Stimulated activated CD8-positive, alpha-beta memory T cell treated with anti-CD3 and anti-CD28 coated beads, Interleukin-2, amount 100 ng/mL, for 1 hour (primary cell): Measurements from ENCODE around the gene TEAD4.

ENCODE experiments used
- DNase-seq, 2 donors: peaks; one replicate each; pipeline ENCODE4 v3.0.0-alpha.2; 2020; ENCODE audit warnings: low read depth in 2 of 2

Gene TEAD4

DNA sequence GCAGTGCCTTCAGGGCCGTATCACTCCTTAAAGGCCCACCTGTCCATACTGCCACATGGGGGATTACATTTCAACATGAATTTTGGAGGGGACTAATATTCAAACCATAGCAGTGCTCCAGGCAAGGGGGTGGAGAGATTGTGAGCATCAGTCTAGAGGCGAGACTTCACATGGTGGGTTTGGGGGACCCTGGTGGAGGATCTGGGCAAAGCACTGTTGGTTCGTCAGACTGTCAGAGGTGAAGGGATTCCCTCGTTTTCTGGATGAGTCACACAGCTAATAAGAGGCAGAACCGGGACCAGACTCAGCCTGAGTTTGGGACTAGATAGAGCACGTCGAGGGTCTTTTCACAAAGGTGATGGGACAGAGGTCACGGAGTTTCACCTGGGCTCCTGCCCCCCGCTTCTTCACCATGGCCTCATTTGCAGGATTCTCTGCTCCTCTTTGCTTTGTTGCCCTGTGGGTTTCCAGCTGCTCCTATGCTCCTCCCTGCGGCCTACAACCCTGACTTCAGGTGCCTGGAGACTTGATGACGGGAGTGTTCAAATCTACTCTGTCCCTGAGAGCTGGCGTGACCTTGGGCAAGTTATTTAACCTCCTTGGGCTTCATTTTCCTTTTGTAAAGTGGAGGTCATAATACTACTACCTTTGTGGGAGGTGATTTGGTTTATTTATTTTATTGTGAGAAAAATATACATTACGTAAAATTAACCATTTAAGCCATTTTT is 41.5 kb downstream of the TEAD4 start:
- no peak for DNase-seq

DNA sequence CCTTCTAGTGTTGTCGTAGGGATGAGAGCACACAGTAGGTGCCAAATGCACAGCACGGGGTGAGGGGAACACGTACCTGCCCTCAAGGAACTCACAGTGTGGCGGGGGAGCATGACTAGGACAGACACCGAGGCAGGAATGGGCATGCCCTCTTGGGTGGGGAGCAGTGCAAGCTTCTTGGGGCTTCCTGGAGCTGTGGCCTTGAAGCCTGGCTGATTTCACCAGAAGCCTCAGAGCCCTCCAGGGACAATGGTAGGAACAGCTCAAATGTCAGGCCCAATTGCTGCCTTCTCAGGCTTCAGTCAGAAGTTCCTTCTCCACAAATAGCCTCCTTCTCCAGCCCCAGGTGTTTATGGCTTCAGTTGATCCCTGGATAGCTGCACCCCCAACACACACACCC is 43.4 kb downstream of the TEAD4 start:
- no peak for DNase-seq

DNA sequence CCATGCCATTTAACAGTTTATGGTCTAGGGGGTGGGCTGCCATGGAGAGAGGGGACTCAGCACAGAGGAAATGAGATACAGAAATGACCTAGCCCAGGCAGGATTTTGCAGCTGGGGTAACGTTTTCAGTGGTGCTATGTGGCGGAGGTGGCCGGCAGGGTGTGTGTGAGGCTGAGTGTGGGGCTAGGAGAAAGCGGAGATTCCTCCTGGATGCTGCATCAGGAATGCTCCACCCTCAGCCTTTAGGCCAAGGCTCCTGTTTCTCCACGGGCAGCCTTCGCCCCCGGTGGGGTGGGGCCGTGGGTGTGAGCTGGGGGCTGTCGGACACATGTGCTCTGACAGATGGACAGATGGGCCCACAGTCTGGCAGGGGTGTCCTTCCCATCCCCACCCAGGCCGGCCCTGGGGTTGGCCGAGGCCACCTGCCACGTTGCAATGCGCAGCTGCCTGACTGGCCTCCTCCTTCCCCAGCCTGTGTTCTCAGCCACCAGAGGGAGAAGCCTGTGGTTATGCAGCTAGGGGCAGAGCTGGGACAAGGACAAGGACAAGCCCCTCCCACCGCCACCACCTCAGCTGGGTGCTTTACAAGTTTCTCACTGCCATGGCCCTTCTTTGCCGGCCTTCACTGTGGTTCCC is 44.3 kb downstream of the TEAD4 start:
- DNase-seq, result no peak

DNA sequence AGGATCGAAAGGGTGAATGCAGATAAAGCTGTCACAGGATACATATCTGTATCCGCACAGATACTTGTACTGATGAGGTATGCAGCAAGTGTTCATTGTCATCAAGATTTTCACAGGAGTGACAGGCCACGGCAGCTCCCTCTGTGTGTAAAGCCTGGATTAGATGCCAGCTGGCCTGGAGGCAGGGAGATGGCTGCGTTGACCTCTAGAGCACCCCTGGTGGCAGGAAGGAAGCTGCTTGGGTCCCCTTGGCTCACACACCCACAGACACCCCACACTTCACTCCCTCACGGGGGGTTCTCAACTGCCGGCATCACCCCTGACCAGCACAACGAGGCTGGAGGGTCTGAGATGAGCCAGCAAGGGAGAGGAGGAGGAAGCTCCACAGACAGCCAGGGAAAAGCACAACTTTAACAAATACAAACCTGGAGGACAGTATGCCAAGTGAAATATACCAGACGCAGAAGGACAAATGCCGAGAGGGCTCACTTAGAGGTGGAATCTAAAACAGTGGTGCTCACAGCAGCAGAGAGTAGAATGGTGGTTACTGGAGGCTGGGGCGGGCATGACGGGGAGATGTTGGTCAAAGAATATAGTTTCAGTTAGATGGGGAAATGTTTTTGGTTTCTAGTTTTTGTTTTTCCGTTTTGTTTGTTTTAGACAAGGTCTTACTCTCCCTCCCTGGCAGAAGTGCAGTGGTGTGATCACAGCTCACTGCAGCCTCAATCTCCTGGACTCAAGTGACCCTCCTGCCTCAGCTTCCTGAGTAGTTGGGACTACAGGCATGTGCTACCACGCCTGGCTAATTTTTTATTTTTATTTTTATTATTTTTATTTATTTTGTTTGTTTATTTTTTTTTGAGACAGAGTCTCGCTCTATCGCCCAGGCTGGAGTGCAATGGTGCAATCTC is 45.7 kb downstream of the TEAD4 start:
- DNase-seq, result no peak

DNA sequence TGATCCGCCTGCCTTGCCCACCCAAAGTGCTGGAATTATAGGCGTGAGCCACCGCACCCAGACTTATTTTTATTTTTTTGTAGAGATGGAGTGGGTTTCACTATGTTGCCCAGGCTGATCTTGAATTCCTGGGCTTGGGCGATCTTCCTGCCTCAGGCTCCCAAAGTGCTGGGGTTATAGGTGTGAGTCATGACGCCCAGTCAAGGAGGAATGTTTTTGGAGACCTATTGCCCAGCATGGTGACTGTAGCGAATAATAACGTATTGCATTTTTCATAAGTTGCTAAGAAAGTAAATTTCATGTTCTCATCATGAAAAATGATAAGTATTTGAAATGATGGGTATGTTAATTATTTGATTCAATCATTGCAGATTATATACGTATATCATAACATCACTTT is 46.5 kb downstream of the TEAD4 start:
- DNase-seq, result no peak

DNA sequence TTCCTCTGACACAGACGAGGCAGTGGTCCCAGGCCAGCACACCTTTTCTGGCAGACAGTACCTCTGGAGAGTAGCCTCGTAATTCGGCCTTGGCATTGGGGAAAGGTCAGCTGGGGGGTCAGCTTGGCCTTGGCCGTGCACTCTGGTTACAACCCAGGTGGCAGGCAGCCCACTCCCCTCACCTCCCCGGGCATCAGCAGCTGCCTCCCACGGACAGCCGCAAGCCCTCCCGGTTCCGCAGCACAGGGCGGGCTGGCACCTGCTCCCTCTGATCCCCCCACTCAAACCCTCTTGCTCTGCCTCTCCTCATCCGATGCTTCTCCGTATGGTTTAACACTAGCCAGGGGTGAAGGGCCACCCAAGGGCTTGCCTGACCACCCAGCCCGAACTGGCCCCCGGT is 50.6 kb downstream of the TEAD4 start:
- no peak for DNase-seq

DNA sequence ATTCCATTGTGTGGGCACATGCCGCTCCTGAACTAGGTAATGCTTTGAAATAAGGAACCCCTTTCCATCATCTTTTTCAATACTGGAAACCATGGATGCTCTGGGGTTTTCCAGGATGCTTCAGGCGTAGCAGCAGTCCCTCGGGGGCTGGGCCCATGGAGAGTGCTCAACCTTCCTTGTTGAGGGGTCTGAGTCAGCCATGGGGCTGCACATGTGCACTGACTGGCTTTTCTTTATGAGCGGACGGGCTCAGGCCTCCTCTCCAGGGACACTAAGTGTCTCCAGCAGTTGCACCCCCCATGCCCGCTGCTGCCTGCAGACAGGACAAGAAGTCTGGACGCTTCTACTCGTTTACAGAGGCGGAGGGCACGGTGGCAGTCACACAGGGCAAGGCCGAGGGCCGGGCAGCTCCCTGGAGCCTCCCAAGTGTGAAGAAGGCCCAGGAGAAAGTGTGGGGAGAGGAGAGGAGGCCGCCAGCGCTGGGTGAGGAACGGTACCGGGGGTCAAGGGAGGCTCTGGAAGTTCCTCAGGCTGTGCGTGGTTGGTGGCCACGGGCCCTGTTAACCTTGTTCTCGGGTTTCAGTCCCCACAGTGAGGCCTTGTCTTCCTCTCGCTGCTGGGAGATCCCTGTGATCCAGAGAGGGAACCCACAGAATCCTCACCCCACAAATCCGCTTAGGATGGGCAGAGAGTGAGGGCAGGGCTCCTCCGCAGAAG is 51.2 kb downstream of the TEAD4 start:
- DNase-seq, result no peak

DNA sequence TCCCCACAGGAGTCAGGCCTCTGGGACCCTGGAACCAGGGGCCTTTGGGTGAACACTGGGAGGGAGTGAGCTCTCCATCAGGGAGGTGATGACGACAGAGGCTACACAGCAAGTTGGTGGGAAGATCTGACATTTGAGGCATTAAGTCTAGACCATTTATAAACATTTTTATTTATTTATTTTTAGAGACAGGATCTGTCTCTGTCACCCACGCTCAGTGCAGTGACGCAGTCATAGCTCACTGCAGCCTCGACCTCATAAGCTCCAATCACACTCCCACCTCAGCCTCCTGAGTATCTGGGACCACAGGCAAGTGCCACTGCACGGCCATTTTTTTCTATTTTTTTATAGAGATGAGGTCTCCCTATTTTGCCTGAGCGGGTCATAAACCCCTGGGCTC is 53.6 kb downstream of the TEAD4 start:
- no peak for DNase-seq

DNA sequence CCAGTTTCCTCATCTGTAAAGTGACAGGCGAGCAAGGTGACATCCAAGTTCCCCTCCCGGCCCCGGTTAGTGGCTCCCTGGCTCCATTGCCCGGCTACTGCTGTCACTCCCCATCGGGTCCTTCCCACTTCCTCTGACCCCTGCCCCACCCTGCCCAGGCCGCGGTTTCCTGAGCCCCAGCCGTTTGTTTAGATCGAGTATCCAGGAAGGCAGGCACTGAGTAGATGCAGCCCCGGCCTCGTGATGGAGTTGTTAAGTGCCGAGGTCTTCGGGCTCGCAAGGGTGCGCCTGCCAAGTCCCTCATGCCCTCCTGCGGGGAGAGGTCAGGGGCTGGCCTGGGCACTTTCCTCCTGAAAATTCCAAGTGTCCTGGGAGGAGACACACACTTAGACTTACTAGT is 55.4 kb downstream of the TEAD4 start:
- no peak for DNase-seq

DNA sequence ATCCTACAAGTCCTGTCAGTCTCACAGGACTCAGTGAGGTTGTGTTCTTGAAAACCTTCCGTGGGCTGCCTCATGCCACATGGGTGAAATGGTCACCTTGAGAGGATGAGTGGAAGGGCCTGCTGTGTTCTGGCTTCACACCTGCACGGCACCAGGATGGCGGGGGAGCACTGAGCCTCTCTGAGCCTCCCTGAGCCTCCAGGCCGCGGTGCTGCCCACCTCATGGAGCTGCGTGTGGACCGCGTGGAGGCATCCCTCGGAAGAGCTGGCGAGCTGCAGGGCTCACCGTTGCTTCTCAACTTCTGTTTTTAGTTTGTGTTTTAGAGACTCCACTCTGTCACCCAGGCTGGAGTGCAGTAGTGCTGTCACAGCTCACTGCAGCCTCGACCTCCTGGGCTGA is 56.2 kb downstream of the TEAD4 start:
- no peak for DNase-seq

DNA sequence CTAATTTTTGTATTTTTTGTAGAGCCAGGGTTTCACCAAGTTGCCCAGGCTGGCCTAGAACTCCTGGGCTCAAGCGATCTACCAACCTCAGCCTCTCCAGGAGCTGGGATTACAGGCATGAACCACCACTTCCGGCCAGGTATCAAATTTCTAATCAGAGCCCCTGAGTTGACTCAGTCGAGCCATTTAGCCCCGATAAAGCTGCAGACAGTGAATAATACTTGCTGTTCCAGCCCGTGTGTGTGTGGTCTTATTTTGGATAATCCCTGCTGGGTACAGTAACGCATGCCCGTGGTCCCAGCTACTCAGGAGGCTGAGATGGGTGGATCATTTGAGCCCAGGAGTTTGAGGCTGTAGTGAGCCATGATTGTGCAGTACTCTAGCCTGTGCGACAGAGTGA is 57.0 kb downstream of the TEAD4 start:
- DNase-seq, result no peak

DNA sequence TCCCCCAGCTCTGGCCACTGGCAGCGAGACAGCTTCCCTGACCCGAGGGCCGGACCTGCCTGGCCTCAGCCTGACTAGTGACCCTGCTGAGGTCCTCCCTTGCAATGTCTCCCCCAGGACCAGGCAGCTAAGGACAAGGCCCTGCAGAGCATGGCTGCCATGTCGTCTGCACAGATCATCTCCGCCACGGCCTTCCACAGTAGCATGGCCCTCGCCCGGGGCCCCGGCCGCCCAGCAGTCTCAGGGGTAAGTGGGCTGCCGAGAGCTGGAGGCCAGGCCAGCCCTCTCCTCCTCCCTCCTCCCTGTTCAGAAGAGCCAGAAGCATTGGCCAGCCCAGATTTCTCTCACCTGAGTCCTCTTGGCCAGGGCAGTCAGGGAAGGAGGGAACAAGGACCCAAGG is 58.1 kb downstream of the TEAD4 start:
- DNase-seq, result no peak

DNA sequence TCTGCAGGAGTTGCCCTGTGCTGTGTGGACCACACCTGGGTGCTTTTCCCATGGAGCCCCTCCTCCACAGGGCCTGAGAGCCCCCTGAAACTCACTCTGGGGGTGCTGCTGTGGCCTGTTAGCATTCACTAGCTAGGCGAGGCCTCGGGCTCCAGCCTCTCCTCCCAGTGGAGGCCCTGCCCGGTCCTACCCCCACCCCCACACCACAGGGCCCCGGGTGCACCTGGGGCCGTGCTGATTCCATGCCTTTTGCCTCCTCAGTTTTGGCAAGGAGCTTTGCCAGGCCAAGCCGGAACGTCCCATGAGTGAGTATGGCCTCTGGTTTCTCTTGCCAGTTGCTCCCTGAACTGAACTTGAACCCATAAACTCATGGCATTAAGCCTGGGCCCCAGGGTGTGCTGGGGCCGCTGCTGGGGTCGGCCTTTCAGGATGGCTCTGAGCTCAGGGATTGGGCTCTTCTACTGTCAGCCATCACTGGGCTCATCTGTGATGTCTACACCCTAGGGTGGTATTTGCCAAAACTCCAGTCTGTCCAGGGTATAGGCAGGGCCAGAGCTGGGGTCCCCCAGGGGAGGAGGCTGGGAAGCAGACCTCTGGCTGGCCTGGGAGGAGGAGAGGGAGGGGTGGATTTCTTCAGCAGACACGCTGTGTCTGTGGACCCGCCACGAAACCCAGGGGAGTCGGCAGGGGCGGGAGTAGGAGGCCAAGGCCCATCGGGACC is 59.2 kb downstream of the TEAD4 start:
- no peak for DNase-seq

DNA sequence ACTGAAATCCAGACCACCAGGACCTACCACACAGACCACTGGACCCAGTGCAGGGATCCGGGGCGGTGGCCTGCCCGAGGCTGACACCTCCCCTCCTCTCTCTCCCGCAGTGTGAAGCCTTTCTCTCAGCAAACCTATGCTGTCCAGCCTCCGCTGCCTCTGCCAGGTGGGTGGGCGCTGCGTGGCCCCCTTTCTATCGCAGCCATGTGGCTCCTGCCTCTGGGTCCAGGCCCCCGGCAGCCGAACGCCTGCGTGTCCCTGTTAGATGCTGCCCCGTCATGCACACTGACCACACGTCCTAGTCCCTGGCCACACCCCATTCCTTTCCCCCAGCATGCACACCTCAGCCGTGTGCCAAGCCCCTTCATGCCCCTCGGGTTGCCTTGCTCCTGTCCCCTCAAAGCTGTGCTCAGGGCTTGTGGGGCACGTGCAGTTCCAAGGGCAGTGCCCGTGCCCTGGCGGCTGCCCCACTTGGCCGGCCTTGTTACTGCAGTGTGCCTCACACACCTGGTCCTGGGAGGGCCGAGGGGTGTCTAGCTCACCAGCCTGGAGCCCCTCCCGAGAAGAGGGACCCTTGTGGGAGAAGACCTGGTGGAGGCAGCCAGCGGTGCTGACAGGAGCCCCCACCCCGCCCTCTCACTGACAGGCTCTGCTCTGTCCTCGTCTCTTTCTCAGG is 59.9 kb downstream of the TEAD4 start:
- no peak for DNase-seq

DNA sequence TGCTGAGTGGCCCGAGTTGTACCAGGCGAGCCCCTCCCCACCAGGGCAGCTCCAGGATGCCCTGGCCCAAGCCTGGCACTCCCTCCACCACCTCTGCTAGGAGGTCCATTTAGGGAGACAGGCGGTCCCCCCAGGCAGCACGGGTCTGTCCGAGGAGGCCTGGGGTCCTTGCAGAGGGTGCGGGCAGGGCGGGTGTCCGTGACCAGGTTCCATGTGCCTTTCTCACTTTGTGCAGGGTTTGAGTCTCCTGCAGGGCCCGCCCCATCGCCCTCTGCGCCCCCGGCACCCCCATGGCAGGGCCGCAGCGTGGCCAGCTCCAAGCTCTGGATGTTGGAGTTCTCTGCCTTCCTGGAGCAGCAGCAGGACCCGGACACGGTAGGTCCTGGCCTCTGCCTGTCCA is 61.2 kb downstream of the TEAD4 start:
- DNase-seq, result no peak

DNA sequence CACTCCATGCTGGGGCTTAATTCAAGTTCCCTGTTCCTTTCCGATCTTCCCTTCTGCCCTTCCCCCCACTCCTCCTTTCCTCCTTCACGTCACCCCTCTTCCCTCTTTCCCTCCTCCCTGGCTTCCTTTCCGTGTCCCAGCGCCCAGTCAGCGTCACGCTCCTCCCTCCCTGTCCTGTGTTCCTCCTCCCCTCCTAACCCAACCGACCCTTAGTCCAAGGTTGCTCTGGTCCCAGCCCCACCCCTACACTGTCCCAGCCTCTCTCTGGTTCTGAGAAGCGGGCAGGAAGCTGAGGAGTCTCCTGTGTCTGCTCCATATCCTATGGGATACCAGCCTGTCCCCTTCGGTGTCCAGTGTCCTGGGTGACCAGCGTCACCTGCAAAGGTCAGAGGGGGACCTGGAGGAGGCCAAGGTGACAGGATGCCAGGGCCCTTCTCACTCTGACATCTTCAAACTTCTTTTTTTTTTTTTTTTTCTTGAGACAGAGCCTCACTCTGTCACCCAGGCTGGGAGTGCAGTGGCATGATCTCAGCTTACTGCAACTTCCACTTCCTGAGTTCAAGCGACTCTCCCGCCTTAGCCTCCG is 61.7 kb downstream of the TEAD4 start:
- no peak for DNase-seq

DNA sequence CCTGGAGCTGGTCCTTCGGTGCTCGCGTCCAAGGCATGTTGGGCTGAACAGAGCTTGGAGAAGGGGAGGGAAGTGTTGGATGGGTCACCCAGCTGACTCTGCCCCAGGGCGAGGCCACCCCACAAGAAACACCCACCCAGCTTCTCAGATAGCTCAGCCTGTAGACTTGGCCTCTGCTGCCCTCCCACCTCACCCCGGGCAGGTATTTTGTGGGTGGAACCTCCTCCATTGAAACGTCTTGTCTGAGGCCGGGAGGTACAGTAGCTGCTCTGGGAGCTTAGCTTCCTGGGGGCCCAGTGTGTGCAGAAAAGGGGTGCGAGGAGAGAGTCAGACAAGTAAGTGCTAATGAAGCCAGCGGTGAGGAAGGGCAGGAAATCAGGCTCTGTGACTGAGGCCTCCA is 63.2 kb downstream of the TEAD4 start:
- no peak for DNase-seq

DNA sequence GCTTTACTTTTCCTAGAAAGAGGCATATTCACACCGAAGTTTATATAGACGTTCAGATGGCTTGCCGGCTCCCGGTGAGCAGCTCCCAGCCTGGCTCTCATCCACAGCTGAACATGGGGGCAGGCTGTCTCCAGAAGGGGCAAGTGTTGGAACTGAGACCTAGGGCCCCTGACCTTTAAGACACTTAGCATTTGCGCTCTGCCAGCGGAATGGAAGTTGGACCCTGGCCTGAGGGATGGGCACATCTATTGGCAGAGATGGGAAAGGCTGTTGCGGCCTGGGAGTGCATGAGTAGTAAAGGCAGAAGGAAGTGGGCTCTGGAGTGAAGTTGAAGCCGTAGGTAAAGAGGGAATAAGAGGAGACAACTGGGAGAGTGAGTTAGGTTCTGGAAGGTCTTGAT is 63.8 kb downstream of the TEAD4 start:
- DNase-seq, result no peak

DNA sequence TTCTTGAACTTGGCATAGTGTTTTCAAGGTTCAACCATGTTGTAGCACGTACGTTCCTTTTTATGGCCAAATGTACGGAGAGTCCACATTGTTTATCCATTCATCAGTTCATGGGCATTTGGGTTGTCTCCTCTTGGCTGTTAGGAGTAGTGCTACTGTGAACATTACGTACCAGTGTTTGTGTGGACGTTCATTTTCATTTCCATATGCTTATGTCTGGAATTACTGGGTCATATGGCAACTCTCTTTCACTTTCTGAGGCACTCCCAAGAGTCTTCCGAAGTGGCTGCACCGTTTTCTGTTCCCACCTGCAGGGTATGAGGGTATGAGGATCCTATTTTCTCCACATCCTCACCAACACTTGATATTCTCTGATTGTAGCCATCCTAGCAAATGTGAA is 68.9 kb downstream of the TEAD4 start:
- DNase-seq, result no peak

DNA sequence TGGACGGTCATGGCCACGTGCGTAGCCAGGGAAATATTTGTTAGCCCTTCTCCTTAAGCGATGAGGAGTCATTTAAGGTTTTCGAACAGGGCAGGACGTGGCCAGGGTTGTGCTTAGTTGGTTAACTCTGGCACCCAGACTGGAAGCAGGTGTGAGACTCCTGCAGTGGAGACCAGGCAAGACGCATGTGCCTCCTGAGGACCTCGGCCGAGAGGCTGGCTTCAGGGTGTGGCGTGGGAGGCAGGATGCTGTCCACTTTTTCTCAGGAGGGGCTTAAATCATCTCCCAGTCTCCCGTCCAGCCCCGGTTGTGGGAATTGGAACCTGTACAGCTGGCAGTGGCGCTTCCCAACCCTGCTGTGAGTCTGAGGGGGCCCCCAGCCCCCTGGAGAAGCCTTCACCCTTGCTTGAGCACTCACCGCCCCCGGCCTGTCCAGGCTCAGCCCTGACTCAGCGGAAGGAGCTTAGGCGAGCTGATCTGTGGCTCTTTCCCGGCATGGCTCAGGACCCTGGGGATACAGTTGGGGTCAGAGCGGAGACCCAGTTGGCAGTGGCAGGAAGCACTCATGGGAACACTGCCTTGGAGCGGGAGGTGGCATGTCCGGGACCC is 71.7 kb downstream of the TEAD4 start:
- no peak for DNase-seq
